ENCODE results near the gene WBP4.

The WBP4 gene

GRCh38 chr13:41048640-41049039 lies 12.7 kb upstream of the WBP4 start:
- no peak for DNase-seq (ENCODE audit: low spot score)

DNA sequence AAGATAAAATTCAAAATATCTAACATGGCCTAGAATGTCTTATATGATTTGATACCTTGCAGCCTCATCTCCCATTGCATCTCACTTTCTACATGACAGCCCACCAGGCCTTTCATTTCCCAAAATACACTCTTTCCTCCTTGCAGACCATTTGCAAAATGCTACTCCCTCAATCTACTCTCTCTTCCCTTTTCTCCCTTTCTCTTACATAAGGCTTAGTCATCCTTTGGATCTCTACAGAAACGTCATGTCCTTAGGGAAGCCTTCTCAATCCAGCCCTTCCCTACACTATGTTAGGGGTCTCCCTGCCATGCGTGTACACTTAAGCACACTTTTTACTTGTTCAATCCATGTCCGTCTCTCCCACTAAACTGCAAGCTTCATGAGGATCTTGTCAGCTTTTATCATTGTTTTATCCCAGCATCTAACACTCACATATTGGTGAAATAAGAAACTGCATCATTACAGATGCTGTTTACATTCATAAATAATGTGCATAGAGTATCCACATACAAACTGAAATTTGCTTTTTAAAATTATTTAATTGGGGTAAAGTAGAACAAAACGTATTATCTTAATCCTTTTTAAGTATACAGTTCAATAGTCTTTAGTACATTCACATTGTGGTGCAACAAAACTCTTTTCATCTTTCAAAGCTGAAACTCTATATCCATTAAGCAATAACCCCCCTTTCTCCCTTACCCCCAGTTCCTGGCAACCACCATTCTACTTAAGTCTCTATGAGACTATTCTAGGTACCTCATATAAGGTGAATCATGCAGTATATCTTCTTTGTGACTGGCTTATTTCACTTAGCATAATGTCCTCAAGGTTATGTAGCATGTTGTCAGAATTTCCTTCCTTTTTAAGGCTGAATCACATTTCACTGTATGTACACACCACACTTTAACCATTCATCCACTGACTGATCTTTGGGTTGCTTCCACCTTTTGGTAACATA lies 11.5 kb upstream of the WBP4 start:
- no peak for DNase-seq (ENCODE audit: low spot score)

GRCh38 chr13:41052441-41052840 lies 8.9 kb upstream of the WBP4 start:
- no peak for DNase-seq (ENCODE audit: low spot score)

GRCh38 chr13:41053384-41053826 lies 7.9 kb upstream of the WBP4 start:
- no peak for DNase-seq (ENCODE audit: low spot score)

GRCh38 chr13:41054212-41054877 lies 7.0 kb upstream of the WBP4 start:
- peak; percentile 26 for DNase-seq (ENCODE audit: low spot score)

DNA sequence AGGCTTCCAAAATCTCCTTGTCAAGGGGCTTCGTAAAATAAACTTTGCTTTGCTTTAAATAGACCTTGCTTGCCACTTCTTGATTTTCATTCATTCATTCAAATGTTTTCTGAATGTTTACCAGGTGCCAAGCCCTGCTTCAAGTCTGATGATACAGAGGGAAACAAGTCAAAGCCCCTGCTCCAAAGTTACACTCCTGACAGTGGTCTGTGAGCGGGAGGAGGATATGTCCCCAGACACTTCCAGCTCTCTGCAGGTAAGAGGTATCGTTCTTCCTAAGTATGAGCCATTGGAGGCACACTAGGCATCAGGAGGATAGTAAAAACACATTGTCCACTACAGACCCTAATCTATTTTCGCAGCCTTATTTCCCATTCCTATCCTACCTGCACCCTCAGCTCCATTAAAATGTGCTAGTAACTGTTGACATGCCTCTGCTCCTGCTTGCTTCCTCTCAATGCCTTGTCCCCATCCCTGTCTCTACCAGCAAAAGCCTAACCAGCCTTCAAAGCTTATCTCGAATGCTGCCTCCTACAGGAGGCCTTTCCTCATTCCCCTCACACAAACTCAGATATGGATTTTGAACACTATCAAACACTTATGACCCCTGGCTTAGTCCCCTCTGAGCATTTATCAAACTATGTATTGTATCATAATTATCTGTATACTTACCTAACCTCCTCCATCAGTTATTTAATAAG lies 6.2 kb upstream of the WBP4 start:
- DNase-seq (ENCODE audit: low spot score), result no peak

- no peak for DNase-seq (ENCODE audit: low spot score)
Observed at GRCh38 chr13:41056194-41056593, 5.1 kb upstream of the WBP4 start.

- DNase-seq (ENCODE audit: low spot score), result no peak
Observed at GRCh38 chr13:41056826-41057711, 4.2 kb upstream of the WBP4 start.

GRCh38 chr13:41058295-41059070 lies 2.8 kb upstream of the WBP4 start:
- DNase-seq (ENCODE audit: low spot score), result no peak

DNA sequence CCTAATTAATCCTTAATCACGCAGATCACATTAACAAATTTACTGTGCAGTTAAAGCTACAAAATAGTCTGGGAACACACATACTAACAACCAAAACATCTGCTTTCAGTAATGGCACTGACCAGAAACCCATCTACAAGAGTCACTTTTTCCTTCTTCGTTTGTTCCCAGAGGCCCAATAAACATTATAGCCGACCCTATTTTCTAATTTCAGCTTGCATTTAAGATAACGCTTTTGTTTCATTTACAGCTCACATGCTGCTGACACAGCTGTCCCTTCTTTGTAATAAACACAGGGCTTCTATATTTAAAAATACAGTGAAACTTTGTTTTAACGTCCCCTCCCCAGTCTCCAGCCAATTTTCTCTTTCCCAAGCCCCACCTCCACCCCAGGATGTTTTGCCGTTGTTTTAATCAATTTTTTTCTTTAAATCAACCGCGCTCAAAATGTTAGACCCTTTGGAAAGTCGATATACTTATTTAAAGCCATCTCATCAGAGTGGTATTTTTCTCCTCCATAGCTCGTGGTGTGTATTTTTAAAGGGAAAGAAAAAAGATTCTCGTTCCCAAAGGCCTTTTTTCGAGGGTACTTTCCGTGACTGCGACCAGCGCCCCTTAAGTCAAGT lies 1.7 kb upstream of the WBP4 start:
- no peak for DNase-seq (ENCODE audit: low spot score)

GRCh38 chr13:41060082-41060723 lies 1.1 kb upstream of the WBP4 start:
- DNase-seq (ENCODE audit: low spot score), result peak; percentile 77

DNA sequence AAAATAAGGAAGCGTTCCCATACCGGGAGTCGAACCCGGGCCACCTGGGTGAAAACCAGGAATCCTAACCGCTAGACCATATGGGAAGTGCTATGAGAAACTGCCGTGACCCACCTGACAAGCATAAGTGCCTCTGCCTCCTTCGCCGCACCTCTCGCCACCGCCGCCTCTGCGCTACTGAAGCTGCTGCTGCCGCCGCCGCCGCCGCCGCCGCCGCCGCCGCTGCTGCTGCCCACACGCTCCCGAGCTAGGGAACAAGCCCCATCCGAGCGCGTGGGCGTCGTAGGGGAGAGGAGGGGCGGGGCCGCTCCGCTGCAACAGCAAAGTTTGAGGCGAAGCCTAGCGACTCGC lies 610 bp upstream of the WBP4 start:
- peak; percentile 57 for DNase-seq (ENCODE audit: low spot score)

- peak; percentile 58 for DNase-seq (ENCODE audit: low spot score)
Observed at GRCh38 chr13:41061914-41062837, 867 bp downstream of the WBP4 start.

- peak; percentile 69 for DNase-seq (ENCODE audit: low spot score)
Observed at GRCh38 chr13:41064493-41064892, 3.2 kb downstream of the WBP4 start.

- DNase-seq (ENCODE audit: low spot score), result peak; percentile 43
Observed at GRCh38 chr13:41065078-41065477, 3.8 kb downstream of the WBP4 start.

DNA sequence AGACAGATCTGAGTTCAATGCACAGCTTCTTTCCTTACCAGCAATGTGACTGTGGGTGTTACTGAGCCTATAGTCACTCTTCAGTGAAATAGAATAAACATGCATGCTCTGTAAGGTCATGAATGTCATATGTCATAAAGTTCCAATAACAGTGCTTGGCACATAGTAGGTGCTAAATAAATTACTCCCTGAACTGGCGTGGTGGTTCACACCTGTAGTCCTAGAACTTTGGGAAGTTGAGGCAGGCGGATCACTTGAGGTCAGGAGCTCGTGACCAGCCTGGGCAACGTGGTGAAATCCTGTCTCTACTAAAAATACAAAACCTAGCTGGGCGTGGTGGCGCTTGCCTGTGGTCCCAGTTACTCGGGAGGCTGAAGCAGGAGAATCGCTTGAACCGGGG lies 13.2 kb downstream of the WBP4 start:
- DNase-seq (ENCODE audit: low spot score), result no peak

DNA sequence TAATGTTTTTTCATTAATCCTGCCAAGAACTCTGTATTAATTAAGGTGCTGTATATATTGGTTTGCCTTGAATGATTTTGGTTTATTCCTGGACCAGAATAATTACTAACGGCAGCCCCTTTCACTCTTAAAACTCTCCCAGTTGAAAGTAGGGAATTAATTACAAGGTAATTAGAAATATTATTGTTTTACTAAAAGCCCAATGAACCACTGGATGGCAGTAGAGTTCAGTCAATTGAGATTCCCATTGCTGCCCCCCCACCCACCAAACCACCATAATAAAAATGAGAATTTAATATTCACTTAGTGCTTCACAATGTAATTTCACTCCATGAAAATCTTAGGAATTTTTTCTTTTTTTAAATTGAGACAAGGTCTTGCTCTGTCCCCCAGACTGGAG lies 13.7 kb downstream of the WBP4 start:
- DNase-seq (ENCODE audit: low spot score), result peak; percentile 31

DNA sequence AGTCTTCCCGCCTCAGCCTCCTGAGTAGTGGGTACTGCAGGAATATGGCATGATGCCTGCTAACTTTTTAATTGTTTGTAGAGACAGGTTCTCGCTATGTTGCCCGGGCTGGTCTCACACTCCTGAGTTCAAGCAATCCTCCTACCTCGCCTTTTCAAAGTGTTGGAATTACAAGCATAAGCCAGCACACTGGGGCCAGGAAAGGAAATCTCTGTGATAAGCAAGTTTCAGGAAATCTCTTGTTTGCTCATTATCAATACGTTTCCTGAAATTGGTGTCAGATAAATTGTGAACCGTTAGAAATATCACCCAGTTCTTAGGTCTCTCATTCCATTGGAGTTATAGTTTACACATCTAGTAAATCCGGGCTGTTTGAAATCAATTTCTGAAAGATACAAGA lies 14.2 kb downstream of the WBP4 start:
- DNase-seq (ENCODE audit: low spot score), result no peak

- no peak for DNase-seq (ENCODE audit: low spot score)
Observed at GRCh38 chr13:41077475-41077874, 16.2 kb downstream of the WBP4 start.
